Amniotic stem cell (primary cell): Measurements from ENCODE around the gene EIF4B.
A peak's percentile ranks its signal among the peaks of the same experiment; 100 is the strongest.
"Not testable (repeated sequence)": the region's sequence is repeated elsewhere in the genome, so short reads cannot be mapped to it uniquely, and the experiment has no call there.

Experiments used
- DNase-seq: peaks from one replicate; lab custom pipeline; 2025; lab: John Stamatoyannopoulos, UW

Gene EIF4B, protein sequence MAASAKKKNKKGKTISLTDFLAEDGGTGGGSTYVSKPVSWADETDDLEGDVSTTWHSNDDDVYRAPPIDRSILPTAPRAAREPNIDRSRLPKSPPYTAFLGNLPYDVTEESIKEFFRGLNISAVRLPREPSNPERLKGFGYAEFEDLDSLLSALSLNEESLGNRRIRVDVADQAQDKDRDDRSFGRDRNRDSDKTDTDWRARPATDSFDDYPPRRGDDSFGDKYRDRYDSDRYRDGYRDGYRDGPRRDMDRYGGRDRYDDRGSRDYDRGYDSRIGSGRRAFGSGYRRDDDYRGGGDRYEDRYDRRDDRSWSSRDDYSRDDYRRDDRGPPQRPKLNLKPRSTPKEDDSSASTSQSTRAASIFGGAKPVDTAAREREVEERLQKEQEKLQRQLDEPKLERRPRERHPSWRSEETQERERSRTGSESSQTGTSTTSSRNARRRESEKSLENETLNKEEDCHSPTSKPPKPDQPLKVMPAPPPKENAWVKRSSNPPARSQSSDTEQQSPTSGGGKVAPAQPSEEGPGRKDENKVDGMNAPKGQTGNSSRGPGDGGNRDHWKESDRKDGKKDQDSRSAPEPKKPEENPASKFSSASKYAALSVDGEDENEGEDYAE

GRCh38 chr12:53005986-53006809 is at the start of gene EIF4B:
EIF4B (plus strand) TSS chr12:53006456; CDS start chr12:53006484, 28 bp downstream.
- peak; percentile 100 for DNase-seq

GRCh38 chr12:52956987-52957386 is 49.3 kb upstream of the EIF4B start:
- DNase-seq, result no peak

DNA sequence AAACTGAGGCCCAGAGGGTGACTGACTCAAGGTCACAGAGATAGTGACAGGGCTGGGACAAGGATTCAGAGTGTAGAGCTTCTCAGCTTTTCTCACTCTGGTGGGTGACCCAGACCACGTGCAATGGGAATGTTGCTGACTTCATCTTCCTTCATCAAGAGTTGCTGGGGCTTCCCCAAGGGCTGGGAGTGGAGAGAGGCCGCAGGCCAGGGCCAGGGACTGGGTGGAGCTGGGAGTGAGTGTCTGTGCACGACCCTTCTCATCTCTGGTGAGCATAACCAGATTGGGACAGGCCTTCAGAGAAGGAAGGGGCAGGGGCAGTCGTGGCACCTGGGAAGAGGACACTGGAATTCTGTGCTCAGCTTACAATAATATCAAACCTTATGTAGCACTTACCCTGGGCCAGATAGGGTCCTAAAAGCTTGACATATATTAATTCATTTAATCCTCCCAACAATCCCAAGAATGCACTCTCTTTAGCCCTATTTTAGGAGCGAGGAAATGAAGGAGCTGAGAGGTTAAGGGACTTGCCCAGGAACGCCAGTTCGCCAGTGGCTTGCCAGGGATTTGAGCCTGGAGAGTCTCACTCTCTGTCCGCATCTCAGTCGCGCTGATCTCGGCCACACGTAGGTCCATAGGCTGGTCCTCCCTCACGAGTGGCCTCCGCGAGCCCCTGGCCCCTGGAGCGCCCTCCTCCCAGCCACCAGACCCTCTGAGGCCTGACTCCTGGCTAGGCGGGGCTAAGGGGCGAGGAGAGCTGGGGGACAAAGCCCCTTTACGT is 41.5 kb upstream of the EIF4B start:
- DNase-seq, result no peak

- no peak for DNase-seq
Measured at GRCh38 chr12:52965337-52965731, 40.9 kb upstream of the EIF4B start.

- no peak for DNase-seq
Measured at GRCh38 chr12:52969166-52969795, 37.0 kb upstream of the EIF4B start.

- DNase-seq, result no peak
Measured at GRCh38 chr12:52969828-52970569, 36.3 kb upstream of the EIF4B start.

DNA sequence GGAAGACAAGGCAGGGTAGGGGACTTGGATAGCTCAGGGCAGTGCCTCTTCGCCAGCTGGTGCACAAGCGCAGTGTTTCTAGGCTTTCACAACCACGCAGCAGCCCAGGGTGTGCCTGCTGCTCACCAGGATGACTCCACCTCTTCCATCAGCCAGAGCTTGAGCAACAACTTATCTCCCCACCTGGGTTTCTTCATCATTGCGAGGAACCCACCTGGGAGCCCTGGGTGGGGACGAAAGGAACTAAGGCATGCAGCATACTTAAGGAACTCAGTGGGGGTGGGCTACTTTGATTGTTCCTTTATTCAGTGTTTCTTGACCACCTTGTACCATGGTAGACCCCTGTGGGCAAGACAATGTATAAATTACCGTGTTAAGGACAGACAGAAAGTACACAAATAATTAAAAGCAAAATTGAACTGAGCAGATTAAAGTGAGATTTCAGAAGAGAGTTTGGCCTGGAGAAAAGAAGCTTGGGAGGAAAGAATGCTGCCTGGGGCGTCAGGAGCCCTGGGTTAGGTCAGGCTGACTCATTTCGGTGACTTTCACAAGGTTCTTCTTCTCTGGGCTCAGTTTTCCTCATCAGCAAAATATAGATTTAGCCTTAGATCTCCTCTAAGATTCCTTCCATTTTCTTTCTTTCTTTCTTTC is 34.5 kb upstream of the EIF4B start:
- peak; percentile 64 for DNase-seq

DNA sequence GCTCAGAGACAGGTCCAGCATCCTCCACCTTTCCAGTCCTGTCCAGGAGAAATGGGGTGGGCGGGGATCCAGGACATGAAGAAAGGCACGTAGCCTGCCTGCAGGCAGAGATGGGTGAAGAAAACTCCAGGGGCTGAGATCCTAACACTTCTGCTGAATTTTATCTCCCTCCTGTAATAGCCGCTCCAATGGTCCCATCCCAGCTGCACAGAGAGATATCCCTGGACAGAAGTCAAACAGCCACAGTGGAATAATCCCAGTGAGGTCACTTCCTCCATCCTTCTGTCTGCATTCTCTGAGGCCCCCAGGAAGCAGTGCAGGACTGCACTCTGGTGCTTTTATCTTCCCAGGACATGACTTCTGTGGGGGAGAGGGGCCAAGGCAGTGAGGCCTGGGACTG is 31.1 kb upstream of the EIF4B start:
- DNase-seq, result no peak

GRCh38 chr12:52975820-52976573 is 30.3 kb upstream of the EIF4B start:
- DNase-seq, result no peak

DNA sequence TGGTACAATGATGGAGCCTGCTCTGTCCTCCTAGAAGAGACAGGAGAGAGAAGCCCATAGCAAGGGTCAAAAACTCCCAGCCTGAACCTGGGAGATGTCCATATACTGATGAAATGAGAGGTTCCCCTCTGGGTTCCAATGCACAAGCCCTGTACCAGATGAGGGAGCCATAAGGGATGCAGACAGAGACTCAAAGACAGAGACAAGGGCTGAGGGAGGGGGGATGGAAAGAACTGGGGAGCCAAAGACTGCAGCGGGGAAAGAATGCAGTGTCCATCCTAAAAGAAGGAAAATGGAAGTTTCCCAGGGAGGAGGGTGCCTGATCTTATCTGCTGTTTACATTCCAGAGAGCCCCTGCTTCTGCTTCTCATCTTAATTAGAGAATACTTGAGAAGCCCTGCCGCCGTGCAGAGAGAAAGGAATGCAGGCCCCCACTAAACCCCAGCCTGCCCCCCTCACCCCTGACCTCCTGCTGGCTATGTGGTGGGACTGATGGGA is 29.6 kb upstream of the EIF4B start:
- no peak for DNase-seq

GRCh38 chr12:52977170-52977569 is 29.1 kb upstream of the EIF4B start:
- DNase-seq, result no peak

DNA sequence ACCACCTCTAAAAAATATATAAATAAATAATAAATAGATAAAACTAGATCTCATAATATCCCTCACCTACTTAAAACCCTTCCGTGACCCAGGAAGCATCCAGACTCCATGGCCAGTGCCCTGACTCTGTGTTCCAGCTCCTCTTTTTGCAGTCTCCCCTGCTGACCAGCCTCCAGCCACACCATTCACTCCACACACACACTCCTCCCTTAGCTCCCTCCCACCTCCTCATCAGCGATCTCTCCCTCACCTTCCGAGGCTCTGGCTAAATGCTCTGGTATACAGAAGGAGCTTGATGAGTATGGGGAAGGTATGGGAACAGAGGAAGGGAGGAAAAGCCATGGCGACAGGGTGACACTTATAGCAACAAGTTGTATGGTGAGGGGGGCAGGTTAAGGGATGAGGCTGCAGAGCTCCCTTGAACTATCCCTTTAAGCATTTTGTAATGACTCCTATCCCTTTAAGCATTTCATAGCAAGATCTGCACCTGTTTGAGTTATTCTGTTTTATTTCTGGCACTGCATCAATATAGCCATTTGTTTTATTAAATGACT is 26.1 kb upstream of the EIF4B start:
- no peak for DNase-seq

- peak; percentile 89 for DNase-seq
Measured at GRCh38 chr12:52980650-52981423, 25.4 kb upstream of the EIF4B start.

- DNase-seq, result no peak
Measured at GRCh38 chr12:52984136-52984535, 22.1 kb upstream of the EIF4B start.

DNA sequence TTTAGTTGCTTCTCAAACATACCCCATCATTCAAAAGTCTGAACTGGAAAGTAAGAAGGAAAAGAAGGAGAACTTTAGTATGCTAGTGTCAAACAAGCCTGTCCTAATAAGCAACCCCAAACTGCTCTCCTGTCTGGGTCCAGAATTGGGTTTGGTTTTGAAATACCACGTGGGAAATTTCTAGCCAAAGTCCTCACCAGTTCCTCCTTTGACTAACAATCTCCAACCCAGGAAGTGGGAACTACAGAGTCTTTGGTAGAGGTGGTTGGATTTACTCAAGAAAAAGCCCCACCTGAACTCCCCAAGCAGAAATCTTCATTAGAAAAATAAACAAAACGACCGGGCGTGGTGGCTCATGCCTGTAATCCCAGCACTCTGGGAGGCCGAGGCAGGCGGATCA is 17.4 kb upstream of the EIF4B start:
- no peak for DNase-seq

DNA sequence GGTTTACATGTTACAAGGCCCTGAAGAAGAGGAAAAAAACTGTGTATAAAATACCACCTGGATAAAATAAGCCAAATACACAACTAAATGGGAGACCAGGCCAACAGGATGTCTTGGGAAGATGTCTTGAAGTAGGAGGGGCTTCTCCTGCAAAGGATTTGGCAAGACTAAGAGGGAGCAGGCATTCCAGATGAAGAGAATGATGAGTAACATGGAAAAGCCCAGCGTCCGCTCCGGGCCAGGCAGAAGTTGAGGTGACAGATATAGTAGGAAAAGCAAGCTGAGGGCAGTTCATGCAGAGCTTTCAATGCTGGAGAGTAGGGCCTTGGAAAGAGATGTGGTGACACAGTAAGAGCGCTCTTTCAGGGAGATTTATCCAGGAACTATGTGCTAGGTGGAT is 16.1 kb upstream of the EIF4B start:
- no peak for DNase-seq

GRCh38 chr12:52992240-52992639 is 14.0 kb upstream of the EIF4B start:
- not testable (repeated sequence) for DNase-seq
